NOMO-1 treated with DMSO at 0.1 percent for 48 hours (cell line): Measurements from ENCODE around the gene ZNF385D.

Source experiments
- DNase-seq: peaks from one replicate; lab custom pipeline; 2025; ENCODE audit not compliant: unreplicated experiment; lab: John Stamatoyannopoulos, UW

Gene ZNF385D

DNA sequence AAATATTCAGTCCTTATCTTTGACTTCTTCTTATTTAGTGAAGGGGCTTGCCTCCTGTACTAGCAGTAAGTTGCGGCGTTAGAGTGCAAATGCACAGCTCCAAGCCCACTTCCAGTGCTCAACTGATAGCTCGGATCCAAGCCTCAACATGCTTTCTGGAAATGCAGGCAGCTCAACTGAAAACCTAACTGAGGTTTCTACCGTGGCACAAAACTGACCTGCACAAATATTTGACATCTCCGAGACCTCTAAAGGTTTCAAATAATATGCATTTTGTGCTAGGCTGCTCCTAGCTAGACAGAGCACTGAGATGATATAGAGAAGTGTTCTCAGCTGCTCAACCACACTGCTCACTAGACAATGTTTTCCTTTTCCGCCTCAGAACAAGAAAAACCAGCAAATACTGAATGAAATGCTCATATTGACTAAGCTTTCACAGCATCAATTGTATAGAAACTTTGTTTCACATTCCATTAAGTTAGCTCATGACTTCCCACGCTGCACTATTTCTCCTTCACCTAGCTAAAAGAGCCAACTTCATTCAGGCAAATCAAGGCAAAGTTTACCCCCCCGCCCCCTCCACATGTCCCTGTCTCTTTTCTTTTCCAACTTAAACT is 822 bp downstream of the ZNF385D start:
- no peak for DNase-seq

DNA sequence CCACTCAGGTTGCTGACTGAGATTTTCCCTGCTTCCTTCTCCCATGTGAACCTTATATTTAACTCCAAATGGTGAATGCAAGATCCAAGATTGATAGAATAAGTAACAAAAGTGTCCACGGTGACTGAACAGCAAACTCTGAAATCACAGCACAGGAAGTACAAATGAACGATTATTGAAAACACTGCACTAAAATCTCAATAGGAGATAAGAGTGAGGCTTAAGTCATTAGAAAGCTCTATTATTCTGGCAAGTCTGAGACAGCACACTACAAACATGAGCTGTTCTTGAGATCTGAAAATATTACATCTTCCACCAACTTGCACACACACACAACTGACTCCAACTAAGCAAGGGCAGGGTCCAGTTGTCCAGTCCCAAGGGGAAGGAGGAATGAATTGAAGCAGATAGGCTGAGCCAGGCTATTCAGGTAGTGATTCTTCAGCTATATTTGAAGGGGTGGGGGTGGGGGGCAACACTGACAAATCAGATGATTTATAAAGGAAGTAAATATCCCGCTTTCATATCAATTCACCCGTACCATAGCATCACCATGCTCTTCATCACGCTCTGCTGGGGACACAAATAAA is 2.9 kb downstream of the ZNF385D start:
- DNase-seq: no peak

DNA sequence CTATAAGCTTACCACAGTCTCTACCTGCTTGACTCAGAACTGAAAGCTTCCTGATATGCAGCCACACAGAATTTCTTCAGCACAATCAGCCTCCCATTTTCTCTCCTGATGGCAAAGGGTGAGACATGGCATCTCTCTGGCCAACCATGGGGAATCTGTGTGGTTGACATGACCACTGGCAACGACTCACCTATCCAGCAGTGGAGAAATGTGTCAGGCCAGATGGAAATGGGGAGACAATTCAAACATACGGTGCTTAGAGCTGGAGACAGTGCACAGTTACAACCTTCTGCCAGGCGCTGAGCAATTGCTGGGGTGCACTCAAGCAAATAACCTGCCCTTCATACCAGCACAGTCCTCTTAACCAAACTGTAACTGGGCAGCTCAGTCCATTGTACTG is 3.6 kb downstream of the ZNF385D start:
- DNase-seq: no peak

DNA sequence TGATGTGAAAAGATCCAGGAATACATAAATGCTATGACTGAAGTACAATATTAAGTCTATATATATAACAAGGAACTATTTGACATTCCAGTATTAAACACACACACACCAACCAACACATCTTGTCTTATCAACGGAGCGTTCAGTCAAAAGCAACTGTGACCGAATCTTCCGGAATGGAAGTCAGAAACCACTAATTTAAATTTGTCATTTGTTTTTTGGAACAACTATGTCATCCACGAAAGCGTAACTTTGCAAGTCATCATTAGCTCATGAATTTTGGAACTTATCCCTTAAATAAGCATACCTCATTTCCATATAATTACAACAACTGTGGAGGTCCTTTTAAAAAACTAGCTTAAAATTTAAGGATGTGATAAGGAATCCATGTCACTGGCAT is 5.0 kb downstream of the ZNF385D start:
- DNase-seq: no peak

DNA sequence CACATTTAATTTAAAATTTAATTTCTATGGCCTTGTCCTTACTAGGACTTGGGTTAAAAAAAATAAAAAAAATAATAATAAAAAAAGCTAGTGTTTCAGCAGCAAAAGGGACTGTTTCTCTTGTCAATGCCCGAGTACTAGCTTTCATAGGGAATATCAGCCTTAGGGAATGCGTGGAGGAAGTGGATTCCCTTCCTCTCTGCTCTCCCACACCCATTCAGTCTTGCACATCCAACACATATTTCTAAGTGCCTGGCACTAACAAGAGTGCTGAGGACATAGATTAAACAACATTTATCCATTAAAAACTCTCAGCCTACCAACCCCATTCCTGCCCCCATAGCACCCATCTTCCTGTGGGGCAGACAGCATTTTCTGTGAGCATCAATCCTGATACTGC is 6.2 kb downstream of the ZNF385D start:
- DNase-seq: no peak

DNA sequence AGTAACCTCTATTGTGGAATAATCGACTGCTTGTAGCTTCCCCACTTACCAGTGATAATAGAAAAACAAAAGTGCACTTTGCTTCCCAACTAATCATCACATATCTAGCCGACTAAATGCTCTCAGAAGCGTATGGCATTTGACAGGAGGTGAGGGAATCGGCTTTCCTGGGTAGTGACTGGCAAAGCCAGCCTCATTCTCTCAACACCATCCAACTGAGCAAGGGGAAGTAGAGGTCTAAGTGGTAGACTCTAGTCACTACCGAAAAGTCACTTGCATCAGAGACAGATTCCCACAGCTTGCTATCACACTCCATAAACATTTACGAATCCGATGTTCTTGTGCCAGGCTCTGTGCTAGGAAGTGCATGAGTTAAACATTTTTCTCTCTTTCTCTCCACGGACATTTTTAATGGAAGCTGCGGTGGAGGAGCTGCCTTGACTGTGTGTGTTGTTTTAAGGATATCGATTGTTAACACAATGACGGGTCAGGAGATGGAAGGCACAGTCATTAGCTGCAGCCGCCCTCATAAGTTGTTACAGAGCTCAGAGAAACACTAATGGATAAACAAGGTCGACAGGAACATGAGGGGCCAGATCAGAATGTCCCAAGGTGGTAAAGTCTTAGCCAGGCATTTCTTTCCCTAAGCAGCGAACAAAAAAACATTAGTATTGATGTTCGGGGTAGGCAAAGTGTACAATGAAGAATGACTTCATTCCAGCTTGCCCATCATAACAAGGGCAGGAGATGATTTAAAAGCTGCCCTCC is 11.9 kb downstream of the ZNF385D start:
- DNase-seq: no peak

DNA sequence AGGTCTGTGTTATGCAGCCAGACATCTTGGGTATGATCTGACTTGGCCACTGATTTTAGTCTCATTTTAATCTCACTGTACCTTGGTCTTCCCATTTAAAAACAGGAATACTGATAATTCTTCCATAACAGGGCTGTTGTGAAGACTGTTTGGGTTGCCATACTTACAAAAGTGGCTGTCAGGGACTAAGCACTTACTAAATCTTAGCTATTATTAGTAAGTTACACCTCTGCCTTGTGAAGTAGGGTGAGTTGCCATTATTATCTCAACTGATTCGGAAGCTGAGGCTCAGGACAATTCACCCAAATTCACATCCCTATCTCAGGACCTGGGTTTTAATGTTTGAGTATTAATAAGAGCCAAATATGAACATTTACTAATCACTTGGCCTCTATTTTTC is 12.7 kb downstream of the ZNF385D start:
- no peak for DNase-seq

DNA sequence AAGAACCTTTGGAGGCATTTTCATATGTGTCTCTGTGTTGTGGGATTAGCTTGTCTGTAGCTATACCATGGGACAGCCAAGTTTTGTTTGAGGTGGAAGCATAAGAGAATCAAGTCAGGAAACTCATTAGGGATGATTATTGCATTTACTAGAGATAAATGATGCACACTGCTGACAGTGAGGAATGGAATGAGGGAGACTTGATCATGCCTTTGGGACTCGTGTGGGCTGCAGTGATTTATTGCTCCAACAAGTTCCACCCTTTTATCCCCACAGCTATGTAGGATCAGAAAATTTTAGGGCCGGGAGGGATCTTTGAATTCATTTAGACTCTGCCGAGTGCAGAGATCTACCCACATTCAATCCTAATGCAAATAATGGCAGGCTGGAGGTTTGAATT is 16.3 kb downstream of the ZNF385D start:
- no peak for DNase-seq

DNA sequence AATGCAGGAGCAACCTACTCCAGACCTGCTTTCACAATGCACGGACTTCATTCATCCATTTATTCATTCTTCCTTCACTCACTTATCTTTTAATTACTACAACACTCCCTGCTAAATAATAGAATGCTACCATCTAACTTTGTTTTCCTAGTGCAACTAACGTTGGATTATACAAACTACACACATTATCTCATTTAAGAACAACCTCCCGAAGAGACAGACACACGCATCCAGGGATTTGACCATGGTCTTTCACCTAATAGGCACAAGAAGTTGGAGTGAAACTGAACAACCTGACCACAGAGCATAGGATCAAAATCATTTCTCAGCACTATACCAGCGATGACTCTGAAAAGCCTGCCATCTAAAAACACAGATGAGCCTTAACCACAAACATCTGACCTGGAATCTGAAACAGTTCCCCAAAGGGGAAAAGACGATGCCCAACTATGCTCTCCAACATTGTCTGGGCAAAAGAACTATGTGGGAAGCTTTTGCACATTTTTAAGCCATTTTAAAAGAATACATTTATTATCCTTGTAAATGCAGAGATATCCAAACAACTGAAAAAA is 21.0 kb downstream of the ZNF385D start:
- no peak for DNase-seq

DNA sequence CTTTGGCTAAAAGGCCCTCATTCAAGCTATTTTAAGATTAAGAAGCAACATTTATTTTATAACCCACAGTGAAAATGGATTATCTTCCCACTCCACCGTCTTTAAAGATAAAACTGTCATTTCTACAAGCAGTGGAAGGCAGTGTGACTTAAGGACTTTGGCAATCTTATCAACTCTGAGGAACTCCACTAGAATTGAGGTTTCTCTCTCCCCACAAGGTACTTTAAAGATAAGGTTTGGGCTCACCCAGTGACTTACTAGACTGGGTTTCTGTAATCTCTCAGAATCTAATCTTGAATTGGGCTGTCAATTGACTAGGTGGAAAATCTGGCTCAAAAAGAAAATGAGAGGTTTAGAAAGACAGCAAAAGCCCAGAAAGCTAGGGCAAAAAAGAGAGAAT is 21.7 kb downstream of the ZNF385D start:
- DNase-seq: no peak

DNA sequence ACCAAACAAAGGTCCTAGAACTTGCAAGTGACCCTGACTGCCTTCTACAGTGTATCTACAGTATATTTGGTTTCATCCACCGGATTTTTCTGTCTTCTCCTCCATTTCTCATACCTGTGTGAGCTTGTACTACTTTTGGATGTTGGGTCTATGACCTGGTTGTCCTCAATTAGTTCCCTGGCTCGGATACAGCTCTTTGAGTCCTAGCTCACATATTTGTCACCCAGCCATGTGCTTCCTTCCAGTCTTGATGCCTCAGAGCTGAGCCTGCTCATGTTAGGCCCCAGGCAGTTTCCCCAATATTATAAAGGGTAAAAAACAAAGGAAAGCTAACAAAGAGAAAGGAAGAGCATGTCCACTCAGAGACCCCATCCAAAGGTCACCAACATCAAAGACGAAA is 28.2 kb downstream of the ZNF385D start:
- DNase-seq: no peak

DNA sequence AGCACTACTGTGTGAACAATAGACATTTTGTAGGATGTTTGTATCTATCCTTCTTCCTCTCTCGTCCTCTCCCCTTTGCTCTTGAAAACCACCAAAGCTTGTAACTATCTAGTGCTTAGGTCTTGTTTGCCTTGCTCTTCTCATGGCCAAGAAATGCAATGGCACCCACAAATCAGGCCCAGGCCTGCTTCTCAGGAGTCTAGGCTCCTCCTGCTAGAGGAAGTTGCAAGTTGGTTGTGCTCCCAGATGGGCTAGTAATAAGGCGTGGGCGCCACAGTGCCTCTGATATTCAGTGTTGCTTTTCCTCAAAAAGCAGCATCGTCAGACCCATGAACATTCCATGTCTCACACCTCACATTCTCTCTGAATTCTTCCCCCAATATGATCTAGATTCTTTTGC is 28.7 kb downstream of the ZNF385D start:
- DNase-seq: no peak

DNA sequence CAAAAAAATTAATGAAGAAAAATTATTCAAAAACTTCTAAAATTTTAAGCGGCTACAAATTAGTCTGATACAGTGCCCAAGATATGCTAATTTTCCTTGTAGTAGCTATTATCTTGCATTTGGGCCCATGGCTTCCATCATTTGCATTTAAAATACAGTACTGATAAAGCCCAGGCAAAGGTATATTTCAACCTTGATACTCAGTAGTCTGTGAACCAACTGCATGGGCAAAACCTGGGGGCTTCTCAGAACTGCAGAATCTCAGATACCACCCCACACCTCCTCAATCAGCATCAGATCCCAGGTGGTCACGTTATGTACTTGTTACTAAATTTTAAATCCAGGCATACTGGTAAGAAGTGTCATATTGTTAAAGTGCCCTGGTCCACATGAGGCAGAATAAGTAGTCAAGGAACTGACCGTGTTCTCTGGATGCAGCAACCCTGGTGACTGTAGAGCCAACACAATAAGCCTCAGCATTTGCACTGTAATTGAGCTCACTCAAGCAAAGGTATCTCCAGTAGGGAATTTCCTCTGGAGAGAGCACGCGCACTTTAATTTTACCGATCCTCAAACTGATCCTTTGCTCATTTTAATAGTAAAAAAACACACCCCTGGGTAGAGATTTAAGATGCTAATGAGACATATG is 31.9 kb downstream of the ZNF385D start:
- no peak for DNase-seq

DNA sequence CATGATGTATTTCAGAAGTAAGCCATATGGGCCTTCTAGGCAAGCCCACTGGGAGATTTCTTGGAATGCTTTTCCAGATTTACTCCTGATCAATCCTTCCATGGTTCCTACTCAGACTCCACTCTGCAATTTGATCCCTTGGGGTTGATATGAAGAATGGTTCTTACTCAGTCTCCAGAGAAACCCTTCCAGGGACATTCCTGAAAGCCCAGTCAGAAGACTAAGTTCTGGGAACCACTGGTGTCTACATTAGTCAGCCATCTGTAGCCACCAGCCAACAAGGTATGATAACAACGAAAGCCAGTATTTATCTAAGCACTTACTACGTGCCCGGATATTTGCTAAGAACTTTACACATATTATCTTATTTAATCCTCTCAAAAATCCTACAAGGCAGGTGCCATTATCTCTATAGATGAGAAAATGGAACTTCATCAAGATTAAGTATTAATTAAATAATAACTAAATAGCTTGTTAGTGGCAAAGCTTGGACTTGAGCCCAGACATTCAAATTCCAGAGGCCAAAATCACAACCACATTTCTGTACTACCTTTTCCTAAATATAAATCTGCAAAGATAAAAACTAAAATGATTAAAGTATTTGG is 32.7 kb downstream of the ZNF385D start:
- no peak for DNase-seq

DNA sequence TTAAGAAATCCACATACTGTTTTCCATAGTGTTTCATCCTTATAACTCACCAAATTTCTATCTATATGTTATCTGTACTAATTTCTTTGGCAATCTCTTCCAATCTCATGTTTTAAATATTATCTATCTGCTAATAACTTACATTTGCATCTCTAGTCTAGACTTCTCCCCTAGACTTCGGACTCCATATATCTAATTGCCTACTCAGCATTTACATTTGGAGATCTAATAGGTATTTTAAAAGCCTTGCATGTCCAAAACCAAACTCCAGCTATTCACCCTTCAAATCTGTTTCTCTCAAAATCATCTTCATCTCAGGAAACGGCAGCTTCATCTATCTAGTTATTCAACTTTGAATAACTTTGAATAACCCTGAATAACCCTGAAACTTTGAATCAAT is 35.3 kb downstream of the ZNF385D start:
- DNase-seq: no peak

DNA sequence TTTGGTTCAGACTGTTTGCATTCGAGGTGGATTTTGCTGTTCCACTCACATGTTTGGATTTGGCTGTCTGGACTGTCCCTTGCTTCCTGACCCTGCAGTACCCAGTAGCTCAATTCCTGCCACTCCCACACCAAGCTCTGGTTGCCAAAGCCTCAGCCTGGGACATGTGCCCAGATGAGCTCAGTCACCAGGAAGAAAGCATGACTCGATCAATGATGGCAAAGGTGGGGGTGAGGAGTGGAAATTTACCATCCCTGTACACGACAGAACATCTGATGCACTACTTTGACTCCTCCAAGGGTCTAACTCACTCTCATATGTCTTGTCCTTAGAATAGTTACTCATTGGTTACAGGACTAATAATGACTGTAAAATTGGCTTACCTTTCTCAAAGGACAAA is 45.2 kb downstream of the ZNF385D start:
- no peak for DNase-seq

DNA sequence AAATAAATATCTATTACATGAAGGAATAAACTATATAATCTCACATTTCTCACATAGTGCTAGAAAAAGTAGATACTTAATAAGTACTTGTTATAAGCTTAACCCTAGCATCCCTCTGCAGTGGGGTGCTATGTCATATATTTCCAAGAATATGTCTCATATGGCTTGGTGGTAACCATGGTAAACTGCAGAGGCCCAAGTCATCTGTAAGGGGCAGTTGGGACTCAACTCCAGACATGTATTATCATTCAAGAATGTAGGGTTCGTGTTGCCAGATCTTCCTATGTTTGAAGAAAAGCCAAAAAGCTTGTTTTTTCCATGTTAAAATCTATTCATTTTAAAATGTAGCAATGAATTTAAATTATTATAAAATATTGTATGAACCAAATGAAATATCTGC is 46.2 kb downstream of the ZNF385D start:
- DNase-seq: no peak

DNA sequence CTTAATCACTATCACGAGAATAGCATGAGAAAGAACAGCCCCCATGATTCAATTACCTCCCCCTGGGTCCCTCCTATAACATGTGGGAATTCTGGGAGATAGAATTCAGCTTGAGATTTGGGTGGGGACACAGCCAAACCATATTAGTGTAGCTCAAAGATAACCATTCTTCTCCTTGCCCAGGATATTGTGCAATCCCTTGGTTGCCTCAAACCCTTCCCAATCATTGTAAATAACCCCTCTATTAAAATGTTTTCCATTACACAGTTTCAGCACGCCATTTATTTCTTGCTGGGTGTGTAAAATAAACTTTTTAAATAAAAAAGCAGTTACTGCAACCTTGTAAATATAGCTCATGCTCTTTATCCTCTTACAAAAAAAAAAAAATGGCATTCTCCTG is 47.7 kb downstream of the ZNF385D start:
- DNase-seq: no peak

DNA sequence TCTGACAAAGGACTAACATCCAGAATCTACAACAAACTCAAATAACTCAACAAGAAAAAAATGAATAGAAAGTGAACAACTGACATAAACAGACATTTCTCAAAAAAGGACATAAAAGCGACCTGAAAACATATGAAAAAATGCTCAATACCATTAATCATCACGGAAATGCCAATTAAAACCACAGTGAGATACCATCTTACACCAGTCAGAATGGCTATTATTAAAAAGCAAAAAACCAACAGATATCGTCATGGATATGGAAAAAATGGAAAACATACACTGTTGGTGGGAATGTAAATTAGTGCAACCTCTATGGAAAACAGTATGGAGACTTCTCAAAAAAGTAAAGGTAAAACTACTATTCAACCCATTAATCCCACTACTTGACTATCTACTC is 53.3 kb downstream of the ZNF385D start:
- no peak for DNase-seq

DNA sequence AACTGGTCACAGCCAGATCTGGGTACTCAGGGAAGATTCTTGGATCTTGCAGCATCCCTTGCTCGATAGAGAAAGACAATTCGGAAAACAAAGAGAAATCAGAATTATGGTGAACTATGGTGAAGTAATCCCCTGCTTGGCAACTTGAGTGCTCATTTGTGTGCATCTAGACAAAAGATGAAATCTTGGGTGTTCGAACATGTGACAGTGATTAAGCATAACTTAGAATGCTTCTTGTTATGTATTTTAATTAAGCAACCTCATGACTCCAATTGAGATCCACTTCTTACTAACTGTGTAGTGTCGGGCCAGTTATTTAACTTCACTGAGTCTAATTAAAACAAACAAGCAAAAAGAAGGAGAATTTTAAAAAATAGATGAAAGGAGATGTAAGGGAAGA is 56.5 kb downstream of the ZNF385D start:
- DNase-seq: no peak

DNA sequence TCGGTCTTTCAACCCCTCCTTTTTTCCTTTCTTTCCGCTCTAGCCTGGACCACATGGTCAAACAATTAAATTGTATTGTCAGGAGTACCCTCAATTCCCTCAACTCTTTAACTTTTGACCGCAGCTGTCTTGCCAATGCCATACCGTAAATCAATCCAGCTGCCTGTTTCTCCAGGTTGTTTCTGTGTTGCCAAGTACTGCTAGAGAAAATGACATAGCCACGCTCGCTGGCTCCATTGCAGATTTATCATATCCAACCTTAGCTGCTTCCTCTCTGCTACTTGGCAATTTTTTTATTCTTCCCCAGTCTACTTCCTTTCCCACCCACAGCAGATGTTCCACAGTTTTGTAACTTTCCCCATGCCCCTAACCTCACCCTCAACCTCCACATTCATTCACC is 60.0 kb downstream of the ZNF385D start:
- DNase-seq: no peak
